ENCODE data around the gene ITPR1.

The ITPR1 gene

DNA sequence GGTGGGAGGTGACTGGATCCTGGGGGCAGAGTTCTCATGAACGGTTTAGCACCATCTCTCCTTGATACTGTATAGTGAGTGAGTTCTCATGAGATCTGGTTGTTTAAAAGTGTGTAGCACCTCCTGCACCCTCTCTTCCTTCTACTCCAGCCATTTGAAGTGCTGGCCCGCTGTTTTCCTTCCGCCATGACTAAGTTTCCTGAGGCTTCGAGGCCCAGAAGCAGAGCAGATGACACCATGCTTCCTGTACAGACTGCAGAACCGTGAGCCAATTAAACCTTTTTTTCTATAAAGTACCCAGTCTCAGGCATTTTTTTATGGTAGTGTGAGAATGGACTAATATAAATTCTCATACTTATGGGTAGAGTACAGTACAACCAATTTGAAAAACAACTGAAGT, 362.5 kb downstream of the ITPR1 start:
- DNase-seq (ENCODE audit: low spot score) = no peak

DNA sequence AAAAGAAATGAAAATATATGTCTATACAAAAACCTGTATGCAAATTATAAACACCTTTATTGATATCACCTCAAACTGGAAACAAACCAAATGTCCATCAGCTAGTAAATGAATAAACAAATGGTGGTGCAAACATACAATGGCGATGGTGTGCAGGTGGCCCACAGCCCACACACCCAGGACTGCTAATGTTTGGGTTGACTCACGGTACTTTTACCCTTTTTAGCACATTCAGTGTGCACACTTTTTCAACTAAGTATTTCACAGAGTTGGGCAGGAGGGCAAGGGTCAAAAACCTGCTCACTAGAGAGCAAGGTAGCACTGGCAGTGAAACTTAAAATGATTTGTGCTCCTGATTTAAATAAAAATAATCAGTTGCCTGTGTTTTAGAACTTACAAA, 363.0 kb downstream of the ITPR1 start:
- DNase-seq (ENCODE audit: low spot score) = no peak

DNA sequence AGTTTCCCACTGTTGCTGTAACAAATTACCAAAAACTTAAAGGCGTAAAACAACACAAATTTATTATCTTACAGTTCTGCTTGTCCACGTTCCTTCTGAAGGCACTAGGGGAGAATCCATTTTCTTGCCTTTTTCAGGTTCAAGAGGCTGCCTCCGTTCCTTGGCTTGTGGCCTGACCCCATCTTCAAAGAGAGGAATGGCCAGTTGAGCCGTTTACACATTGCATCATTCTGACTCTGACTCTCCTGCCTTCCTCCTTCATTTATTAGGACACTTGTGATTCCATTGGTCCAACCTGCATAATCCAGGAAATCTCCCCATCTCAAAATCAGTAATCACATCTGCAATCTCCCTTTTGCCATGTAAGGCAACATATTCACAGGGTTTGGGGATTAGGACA, 363.4 kb downstream of the ITPR1 start:
- DNase-seq (ENCODE audit: low spot score) = no peak

DNA sequence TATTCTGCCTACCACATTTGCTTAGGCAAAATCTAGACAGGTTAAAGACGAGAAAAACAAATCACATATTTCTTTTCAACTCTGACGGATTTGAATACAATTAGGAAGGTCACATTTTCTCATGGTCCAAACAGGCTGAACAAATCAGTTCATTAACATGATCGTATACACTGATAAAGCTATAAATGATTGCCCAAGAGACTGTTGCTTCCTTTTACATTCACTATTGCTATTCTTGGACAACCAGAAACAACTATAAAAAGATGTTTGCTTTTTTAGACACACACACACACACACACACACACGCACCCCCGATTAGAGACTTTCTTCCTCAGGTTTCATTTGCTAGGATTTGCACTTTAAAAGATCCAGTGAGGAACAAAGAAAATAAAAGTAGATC, 363.8 kb downstream of the ITPR1 start:
- DNase-seq (ENCODE audit: low spot score) = no peak

DNA sequence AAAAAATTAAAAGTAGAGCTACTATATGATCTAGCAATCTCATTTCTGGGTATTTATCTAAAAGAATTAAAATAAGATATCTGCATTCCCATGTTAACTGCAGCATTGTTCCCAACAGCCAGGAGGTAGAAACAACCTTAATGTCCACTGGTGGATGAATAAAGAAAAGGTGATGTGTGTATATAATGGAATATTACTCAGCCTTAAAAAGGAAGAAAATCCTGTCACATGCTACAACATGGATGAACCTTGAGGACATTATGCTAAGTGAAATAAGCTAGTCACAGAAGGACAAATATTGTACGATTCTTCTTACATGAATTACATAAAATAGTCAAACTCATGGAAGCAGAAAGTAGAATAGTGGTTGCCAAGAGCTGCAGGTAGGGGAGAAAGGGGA, 366.6 kb downstream of the ITPR1 start:
- no peak for DNase-seq (ENCODE audit: low spot score)

DNA sequence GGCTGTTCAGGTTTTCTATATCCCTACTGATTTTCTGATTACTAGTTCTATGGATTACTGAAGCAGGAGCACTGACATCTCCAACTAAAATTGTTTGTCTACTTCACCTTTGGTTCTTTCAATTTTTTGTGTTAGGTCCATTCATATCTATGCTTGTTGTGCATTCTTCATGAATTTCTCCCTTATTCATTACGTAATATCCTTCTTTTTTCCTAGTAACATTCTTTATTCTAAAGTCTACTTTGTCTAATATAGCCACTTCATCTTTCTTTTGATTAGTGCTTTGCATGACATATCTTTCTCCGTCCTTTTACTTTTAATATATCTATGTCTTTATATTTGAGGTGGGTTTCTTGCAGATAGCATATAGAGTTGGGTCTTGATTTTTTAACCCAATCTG, 369.8 kb downstream of the ITPR1 start:
- no peak for DNase-seq (ENCODE audit: low spot score)

DNA sequence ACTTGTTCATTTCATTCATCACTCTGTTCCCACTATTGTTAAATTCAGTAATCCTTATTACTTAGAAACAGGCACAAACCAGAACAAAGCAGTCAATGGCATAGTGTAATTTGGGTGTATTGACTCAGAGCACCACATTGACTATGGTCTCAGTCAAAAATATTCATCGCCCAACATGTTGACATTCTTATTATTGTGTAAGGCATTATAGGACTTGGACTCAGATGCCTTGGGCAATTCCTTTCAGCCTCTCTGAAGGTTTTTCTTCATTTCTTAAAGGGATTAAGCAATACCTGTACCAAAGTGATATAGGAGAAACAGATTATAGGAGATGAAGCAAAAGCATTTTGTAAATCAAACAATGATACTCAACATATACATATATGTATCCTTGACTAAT, 371.4 kb downstream of the ITPR1 start:
- DNase-seq (ENCODE audit: low spot score) = no peak

DNA sequence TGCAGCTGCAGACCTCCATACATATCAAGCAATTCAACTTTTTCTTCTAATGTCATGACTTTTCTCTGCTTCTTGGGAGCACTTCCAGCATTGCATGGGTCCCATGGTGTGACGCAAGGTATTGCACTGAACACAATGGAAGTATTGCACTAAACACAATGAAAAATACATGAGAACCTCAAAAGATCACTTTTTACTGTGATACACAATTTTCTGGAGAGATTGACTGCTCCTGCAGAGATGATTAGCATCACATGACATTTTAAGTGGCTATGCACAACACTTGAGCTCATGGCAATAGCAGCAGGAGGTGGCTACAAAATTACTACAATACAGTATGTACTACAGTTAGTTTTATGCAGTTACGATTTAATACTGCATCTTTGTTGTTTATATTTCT, 372.6 kb downstream of the ITPR1 start:
- DNase-seq (ENCODE audit: low spot score) = no peak

DNA sequence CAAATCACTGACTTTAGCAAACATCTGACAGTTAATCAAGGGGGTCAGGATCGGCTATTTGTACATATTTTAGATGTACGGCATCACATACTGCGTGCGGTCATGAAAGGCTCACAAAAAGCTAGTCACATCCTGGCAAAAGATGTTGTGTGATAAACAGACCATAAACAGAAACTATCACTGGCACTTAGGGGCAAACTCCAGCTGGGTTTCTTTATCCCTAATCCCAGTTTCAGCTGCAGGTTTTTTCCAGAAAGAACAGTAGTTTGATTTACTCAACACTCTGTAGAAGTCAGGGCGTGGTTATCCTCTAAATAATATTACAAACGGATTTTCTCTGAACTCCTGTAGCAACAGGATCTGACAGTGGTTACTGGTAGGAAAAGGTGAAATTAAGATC, 373.7 kb downstream of the ITPR1 start:
- peak; percentile 16 for DNase-seq (ENCODE audit: low spot score)

DNA sequence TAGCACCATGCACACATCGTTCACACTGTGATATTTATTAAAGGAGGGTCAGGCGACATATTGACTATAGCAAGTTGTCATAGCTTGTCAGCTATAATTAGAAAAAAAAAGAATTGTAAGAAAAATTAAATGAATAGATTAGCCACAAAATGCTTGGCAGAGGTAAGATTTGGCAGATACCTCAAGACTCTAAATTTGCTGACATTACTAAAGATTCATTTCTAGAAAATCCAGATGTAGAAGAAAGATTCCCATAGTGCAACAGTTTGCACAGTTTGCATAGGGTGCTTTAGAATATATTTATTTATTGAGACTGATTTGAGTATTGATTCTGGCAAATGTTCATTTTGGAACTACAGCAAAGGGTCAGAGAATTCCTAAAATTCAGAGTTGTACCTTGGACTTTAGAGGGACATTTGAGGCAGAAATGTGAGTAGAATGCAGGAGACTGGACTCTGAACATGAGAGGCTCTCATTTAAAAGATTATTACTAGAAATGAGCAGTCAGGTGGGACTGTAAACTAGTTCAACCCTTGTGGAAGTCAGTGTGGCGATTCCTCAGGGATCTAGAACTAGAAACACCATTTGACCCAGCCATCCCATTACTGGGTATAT, 384.1 kb downstream of the ITPR1 start:
- no peak for DNase-seq (ENCODE audit: low spot score)

DNA sequence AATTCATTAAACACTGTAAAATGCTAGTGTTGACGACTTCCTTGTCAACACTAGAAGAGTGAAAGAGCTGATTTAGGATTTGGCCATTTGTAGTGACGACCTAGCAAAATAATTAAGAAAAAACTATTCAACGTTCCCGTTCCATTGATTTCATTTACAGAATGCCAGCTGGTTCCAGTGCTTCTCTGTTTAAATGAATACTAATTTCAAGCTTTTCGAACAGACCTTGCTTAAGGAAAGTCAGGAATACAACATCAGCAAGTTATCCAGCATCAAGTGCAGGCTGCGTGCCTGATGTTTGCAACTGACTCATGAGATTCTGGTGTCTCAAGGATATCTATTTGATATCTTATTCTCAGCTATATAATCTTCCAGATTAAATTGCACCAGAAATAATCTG, 387.7 kb downstream of the ITPR1 start:
- no peak for DNase-seq (ENCODE audit: low spot score)

DNA sequence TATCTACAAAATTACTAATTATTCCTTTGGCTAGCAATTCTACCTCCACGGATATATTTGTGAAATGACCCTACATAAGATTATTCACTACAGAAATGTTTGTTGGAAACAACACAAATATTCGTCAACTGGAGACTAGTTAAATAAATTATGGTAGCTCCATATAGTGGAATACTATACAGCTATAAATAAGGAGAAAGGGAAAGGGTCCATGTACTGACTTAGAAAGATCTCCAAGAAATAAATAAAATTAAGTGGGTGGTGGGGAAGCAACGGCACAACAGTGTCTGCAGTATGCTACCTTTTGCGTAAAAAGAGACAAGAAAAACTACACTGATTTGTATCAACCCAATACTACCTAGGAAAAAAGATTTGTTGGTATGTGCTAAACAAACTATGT, 389.4 kb downstream of the ITPR1 start:
- no peak for DNase-seq (ENCODE audit: low spot score)

DNA sequence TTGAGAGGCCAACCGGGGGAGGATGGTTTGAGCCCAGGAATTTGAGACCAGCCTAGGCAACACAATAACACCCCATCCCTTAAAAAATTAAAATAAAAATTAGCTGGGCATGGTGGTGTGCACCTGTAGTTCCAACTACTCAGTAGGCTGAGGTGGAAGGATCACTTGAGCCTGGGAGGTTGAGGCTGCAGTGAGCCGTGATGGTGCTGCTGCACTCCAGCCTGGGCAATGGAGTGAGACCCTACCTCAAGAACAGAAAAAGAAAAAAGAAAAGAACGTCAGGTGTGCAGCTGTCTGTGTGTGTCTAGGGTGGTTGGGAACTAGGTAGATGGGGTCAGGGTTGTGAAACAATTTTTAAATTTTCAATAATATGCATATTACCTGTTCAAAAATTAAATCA, 389.9 kb downstream of the ITPR1 start:
- no peak for DNase-seq (ENCODE audit: low spot score)

DNA sequence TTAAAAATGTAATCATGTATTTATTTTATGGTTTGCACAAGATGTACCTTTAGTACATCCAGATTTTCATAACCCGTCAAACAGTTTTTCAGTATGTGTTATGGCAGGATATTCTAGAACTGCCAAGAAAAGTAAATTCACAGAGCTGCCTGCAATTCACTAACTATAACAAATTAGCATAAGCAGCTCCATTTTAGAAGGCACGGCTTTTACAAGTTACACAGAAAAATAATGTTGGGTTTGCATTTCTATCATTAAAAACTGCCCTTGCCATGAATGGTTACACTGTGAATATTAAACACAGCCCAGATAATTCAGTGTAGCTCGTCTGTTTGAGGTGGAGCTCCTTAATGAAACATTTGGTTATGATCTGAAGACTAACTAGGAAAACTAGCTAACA, 391.7 kb downstream of the ITPR1 start:
- DNase-seq (ENCODE audit: low spot score) = no peak

DNA sequence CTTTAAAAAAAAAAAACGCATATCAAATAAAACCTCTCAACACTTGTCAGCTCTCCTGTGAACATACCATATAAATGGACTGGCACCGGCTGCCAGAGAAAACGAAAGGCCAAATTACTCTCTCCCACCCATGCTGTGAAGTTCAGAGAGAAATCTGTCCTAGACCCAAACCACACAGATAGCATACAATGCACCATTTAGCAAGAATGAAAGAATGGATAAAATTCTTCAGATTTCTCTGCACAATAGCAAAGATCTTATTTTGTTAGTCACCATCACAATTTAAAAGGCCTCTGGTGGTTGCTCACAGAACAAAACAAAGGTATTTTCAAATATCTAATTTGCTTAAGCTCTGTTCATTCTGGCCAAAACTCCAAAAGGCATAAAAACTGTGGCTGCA, 392.2 kb downstream of the ITPR1 start:
- DNase-seq (ENCODE audit: low spot score) = peak; percentile 9

DNA sequence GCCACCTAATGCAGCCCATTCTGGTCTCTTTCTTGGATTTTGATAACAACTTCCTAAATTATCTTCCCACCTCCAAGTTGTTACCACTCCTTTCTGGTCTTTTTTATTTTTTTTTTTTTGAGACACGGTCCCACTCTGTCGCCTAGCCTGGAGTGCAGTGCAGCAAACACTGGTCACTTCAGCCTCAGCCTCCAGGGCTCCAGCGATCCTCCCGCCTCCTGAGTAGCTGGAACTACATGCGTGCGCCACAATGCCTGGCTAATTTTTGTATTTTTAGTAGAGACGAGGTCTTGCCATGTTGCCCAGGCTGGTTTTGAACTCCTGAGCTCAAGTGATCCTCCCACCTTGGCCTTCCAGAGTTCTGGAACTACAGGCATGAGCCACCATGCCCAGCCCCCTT, 393.3 kb downstream of the ITPR1 start:
- DNase-seq (ENCODE audit: low spot score) = no peak

DNA sequence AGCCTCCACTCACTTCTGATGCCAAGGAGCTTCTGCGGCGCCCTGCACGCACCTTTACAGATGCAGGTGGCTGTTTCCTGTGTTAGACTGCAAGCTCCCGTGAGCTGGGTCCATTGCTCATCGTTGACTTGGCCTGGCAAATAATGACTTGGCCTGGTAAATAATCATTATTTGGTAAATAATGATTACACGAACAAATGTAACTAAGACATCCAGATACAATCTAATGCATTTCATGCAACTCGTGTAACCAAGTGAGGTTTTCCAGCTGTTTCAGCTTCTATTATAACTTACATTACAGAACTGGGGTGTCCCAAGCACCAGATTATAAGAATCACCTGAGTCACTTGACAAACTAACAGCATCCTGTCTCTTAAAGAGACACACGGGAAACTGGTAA, 394.0 kb downstream of the ITPR1 start:
- no peak for DNase-seq (ENCODE audit: low spot score)

DNA sequence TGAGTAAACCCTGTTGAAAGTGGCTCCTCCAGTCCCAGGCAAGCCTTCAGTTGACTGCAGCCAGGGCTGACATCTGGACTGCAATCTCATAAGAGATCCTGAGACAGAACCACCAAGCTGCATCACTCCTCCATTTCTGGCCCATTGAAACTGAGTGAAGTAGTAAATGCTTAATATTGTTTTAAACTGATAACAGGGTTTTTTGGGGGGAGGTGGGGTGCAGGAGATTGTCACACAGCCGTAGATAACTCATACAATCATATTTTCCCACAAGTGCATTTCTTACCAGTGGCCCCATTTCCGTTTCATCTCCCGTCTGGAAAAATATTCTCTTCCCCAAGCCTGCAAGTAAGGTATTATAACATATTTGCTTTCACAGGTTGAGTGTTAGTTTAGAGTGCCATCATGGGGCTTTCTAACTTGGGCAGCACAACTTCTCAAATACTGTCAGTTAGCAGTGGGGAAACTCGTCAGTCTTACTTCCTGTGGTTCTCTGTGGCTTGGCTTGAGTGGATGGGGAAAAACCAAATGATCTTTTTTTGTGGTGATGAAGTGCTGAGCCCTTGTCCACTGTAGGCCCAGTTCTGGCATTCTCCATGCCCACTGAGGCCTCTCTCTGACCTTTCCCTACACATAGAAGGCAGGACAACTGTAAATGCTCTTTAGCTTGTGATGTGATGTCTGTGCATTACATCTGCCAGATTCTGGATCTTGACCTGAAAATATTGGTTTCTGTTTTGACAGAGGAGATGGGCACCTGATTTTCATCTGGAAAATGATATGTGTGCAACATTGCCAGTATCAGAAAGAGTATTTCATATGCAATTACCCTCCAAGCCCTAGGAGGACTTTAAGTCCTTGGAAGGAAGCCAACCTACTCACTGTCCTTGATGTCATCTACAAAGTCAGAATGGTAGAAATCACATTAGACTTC, 396.0 kb downstream of the ITPR1 start:
- DNase-seq (ENCODE audit: low spot score) = no peak

DNA sequence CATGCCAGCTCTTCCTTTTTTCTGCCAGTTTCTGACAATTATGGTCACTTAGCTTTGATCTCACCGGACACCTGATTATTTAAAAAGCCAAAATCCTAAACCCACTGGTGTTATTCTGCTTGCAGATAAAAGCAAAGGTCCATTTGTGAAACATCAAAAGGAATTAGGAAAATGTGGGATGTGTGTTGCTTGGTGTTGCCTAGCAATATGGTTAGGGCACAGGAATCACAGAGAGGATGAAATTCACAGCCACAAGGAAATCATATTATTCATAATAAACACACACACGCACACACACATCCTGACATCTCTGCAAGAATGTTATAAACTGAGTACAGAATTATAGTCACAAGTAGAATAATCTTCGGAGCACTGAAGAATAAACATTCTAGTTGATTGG, 396.7 kb downstream of the ITPR1 start:
- DNase-seq (ENCODE audit: low spot score) = no peak

DNA sequence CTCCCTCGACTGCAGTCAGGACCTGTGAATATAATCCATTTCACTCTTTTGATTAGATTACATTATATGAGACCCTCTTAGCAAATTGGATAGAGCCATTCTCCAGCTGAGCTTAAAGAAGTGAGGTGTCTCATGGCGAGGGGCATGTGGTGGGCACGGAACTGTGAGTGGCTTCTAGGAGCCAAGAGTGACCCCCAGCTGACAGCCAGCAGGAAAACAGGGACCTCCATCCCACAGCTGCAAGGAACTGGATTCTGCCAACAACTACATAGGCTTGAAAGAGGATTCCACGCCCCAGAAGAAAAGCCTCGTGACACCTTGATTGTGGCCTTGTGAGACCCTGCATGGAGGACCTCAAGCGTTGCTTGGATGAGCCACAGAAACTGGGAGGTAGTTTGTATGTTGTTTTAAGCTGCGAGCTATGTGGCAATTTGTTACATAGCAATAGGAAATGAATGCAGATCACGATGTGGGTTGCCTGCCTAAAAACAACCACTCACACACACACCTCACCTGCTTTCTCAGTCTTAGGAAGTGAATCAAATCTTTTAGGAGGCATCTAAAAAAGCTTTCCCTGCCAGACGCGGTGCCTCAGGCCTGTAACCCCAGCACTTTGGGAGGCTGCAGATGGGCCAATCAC, 401.9 kb downstream of the ITPR1 start:
- no peak for DNase-seq (ENCODE audit: low spot score)

DNA sequence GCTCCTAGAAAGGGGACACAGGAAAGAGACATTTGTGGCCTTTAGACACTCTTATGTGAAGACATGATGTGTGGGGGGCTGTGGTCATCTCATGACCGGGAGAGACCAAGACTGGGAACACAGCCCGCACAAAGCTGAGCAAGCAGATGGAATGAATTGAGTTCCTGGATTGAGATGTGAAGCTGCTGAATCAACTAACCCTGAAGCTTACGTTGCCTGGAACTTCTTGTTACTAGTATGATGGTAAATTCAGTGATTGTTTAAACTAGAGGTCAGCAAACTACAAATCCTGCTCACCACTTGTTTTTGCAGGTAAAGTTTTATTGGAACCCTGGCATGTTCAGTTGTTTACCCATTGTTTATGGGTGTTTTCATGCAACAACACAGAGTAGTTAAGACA, 402.7 kb downstream of the ITPR1 start:
- no peak for DNase-seq (ENCODE audit: low spot score)

Measured in cerebellar cortex (tissue), 1 donor.